Suppressor macrophage (primary cell): ENCODE data around the gene THBS3.
"Not testable (repeated sequence)": the region's sequence is repeated elsewhere in the genome, so short reads cannot be mapped to it uniquely, and the experiment has no call there.

Experiments used
- DNase-seq, 4 experiments: peaks; one replicate each; pipeline ENCODE4 v3.0.0-alpha.2; 2020 to 2022

The THBS3 gene

GRCh38 chr1:155206891-155207805, 549 bp downstream of the THBS3 start:
- peak; percentile 78 to 90 (median 82) for DNase-seq

GRCh38 chr1:155205969-155206593, 1.6 kb downstream of the THBS3 start:
- no peak for DNase-seq

DNA sequence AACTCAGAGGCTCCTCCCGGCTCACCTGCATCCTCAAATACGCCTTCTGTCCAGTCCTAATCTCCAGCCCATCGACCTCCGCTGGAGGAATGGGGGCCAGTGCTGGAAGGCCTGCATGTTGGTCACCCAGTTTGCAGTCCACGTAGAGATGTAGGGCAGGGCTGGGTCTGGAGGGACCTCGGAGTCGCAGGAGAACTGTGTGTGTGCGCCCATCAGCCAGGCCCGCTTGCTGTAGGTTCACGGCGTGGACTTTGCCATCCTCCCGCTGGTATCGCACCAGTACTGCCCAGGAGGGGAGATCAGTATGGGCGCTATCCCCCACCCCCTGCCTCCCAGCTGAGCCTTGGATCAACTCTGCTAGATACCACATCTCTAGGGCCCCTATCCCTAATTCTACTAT, 2.7 kb downstream of the THBS3 start:
- DNase-seq = no peak

DNA sequence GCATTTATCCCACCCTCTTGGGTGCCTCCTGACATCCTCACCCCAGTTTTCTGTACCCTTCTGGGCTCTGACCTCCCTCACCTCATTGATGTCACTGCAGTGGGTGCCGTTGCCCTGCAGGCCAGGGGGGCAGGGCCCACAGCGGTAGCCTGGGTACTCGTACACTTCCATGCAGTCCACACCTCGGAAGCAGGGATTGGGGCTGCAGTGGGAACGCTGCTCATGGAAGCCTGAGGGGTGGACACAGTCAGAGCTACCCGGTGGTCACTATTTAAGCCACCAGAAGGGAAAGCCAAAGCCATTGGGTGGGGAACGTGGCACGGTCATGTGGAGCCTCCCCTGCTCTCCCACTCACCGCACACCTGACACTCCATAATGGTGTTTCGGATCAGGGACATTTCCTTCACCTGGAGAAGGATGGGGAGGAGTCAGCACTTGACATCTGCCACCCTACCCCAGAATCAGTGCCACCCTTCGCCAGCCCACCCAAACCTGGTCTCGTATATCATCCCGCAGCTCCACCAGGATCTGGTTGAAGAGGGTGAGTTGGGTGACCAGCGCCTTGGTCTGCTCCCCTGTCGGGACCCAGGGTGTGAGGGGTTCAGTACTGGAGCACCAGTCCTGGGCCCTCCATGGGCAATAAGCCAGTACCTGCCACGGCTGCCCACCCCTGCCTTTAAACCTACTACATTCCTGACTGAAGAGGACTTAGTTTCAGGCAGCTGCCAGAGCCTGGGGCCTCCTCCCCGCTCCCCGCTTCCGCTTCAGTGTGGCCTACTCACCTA, 4.8 kb downstream of the THBS3 start:
- DNase-seq = no peak

DNA sequence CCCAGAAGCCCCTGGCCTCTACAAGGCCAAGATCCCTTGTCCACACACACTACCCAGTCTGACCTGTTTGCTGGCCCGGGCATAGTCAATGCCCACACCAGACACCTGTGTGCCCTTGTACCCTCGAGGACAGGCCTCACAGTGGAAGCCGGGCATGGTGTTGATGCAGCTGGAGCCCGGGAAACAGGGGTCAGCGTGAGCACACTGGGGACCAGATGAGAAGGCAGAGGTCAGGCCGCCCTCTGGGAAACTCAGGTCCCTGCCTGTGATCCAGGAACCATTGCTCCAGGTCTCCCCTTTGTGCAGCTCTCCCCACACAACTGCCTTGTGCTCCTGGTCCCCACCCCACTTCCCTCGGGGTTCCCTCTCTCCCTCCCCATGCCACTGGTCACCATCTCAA, 5.5 kb downstream of the THBS3 start:
- DNase-seq = no peak

GRCh38 chr1:155200920-155201319, 6.8 kb downstream of the THBS3 start:
- DNase-seq = peak in 1 of 4 experiments; percentile 1

- DNase-seq = peak in 1 of 4 experiments; percentile 1
These were observed 7.9 kb downstream of the THBS3 start for GRCh38 chr1:155199792-155200191.

GRCh38 chr1:155198547-155198906, 9.2 kb downstream of the THBS3 start:
- DNase-seq = no peak

GRCh38 chr1:155197901-155198546, 9.7 kb downstream of the THBS3 start:
- no peak for DNase-seq

GRCh38 chr1:155196893-155197638, 10.6 kb downstream of the THBS3 start:
- peak in 1 of 4 experiments; percentile 1 for DNase-seq

DNA sequence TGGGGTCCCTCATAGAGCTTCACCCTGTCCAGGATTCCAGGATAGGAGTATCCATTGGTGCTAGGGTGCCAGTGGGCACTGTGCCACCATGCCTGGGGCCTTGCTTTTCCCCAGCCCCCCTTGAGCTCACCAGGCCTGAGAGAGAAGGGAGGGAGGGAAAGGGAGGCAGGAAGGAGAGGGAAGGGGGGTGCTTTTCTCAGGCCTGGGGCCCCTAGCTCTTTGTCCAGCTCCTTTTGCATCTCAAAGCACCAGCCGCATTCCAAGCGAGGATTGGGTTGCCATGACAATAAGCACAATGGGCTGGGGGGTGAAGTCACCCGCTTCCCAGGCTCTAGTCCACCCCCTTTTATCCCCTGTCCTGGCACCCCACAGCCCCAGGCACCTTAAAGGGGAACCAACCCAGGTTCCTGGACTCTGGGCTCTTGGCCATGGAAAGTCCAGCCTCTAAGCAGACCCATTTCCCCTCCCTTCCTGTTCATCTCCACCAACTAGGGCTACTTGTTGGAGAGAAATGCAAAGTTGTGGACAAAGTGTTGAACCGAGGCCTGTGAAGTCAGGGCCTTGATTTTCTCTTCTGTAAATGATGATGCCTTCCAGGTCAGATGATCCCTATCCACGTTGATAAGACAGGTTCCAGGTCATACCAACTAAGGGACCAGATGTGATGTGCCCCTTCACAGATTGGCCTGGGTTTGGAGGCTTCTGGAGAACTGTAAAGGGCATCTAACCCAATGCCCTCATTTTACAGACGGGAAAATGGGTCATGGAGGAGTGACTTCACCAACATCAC, 11.4 kb downstream of the THBS3 start:
- DNase-seq = peak in 1 of 4 experiments; percentile 8

DNA sequence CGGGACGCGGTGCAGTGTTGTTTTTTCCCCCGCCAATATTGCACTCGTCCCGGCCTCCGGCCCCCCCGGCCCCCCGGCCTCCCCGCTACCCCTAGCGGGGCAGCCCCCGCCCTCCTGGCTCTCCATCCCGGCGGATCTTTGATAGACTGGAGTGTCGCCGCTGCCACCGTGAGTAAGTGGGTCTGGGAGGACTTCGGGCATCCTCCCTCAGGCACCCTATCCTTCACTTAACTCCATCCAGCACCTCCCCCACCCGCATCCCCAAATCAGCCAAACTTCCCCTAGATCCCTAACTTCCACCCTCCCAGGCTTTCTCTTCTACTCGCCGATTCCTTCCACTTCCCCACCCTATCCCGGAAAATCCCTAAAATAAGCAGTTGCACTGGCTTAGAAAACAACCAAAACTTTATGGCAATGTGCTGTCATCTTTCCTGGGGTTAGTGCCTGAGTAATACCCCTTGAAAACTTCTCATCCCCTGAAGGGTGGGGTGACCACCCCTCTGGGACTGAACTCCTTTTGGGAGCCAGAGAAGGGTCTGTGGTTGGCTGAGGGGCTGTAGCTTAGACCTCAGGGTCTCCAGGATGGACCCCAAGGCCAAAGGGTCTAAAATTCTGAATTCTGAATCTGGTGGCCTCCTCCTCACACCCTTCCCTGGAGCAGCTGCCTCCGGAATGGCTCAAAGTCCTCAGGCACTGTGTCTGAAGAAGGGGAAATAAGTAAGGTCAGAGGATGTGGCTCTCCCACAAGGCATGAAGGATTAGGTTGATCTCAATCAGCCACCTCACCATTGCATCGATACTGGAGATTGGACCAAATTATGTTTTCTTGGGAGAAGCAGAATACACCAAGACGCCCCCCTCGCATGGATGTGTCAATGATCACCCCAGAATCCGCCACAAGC, 12.2 kb downstream of the THBS3 start:
- peak in 1 of 4 experiments; percentile 4 for DNase-seq

DNA sequence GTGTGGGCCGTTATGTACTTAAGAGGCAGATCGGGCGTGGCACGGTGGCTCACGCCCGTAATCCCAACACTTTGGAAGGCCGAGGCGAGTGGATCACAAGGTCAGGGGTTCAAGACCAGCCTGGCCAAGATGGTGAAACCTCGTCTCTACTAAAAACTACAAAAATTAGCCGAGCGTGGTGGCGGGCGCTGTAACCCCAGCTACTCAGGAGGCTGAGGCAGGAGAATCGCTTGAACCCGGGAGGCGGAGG, 13.8 kb downstream of the THBS3 start:
- DNase-seq = not testable (repeated sequence)

- DNase-seq = peak; percentile 87 to 93 (median 90)
These were observed 14.3 kb downstream of the THBS3 start for GRCh38 chr1:155193275-155193990.

GRCh38 chr1:155192346-155193274, 15.1 kb downstream of the THBS3 start:
- peak in 1 of 4 experiments; percentile 6 for DNase-seq

DNA sequence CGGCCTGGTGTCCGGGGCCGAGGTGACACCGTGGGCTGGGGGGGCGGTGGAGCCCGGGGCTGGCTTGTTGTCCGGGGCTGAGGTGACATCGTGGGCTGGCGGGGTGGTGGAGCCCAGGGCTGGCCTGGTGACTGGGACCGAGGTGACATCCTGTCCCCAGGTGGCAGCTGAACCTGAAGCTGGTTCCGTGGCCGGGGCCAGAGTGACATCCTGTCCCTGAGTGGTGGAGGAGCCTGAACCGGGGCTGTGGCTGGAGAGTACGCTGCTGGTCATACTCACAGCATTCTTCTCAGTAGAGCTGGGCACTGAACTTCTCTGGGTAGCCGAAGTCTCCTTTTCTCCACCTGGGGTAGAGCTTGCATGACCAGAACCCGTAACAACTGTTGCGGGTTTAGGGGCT, 15.8 kb downstream of the THBS3 start:
- no peak for DNase-seq

- not testable (repeated sequence) for DNase-seq
These were observed 17.8 kb downstream of the THBS3 start for GRCh38 chr1:155189926-155190325.

GRCh38 chr1:155188268-155188667, 19.4 kb downstream of the THBS3 start:
- peak in 1 of 4 experiments; percentile 1 for DNase-seq
